ENCODE measurements around the gene ACTL6B. TPM values are rescaled to one million over a fixed set of nuclear protein-coding genes. Genes with fewer than 3 reads are reported as not detected.

The ACTL6B gene
- total and polyA plus RNA-seq, 9 of the 15 experiments (the other 6 are each of a cell fraction or from before 2014, with no cell fraction given) = not detected

DNA sequence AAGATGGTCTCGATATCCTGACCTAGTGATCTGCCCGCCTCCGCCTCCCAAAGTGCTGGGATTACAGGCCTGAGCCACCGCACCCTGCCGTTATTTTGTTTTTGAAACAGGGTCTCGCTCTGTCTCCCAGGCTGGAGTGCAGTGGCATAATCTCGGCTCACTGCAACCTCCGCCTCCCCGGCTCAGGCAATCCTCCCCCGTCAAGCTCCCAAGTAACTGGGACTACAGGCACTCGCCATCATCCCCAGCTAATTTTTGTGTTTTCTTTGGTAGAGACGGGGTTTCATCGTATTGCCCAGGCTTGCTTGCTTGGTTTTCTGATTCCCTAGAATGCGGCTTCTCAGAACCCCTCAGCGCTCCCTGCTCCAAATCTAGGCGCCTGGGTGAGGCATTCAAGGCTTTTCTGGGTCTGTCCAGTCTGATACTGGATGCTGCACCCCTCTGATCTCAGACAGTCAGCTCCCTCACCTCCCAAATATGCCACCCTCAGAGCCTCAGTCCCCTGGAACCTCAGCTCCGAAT lies 16.2 kb downstream of the ACTL6B start (continued):
- TF ChIP-seq, protein P1, sequence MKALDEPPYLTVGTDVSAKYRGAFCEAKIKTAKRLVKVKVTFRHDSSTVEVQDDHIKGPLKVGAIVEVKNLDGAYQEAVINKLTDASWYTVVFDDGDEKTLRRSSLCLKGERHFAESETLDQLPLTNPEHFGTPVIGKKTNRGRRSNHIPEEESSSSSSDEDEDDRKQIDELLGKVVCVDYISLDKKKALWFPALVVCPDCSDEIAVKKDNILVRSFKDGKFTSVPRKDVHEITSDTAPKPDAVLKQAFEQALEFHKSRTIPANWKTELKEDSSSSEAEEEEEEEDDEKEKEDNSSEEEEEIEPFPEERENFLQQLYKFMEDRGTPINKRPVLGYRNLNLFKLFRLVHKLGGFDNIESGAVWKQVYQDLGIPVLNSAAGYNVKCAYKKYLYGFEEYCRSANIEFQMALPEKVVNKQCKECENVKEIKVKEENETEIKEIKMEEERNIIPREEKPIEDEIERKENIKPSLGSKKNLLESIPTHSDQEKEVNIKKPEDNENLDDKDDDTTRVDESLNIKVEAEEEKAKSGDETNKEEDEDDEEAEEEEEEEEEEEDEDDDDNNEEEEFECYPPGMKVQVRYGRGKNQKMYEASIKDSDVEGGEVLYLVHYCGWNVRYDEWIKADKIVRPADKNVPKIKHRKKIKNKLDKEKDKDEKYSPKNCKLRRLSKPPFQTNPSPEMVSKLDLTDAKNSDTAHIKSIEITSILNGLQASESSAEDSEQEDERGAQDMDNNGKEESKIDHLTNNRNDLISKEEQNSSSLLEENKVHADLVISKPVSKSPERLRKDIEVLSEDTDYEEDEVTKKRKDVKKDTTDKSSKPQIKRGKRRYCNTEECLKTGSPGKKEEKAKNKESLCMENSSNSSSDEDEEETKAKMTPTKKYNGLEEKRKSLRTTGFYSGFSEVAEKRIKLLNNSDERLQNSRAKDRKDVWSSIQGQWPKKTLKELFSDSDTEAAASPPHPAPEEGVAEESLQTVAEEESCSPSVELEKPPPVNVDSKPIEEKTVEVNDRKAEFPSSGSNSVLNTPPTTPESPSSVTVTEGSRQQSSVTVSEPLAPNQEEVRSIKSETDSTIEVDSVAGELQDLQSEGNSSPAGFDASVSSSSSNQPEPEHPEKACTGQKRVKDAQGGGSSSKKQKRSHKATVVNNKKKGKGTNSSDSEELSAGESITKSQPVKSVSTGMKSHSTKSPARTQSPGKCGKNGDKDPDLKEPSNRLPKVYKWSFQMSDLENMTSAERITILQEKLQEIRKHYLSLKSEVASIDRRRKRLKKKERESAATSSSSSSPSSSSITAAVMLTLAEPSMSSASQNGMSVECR (CRISPR knock-in tag; IDR thresholded peaks at IDR 0.05) = 0 out of 2 replicates have a peak, but pooled peaks have one; percentile 20
- TF ChIP-seq, protein P2, sequence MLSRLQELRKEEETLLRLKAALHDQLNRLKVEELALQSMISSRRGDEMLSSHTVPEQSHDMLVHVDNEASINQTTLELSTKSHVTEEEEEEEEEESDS (CRISPR knock-in tag; IDR thresholded peaks at IDR 0.05) = no peak

DNA sequence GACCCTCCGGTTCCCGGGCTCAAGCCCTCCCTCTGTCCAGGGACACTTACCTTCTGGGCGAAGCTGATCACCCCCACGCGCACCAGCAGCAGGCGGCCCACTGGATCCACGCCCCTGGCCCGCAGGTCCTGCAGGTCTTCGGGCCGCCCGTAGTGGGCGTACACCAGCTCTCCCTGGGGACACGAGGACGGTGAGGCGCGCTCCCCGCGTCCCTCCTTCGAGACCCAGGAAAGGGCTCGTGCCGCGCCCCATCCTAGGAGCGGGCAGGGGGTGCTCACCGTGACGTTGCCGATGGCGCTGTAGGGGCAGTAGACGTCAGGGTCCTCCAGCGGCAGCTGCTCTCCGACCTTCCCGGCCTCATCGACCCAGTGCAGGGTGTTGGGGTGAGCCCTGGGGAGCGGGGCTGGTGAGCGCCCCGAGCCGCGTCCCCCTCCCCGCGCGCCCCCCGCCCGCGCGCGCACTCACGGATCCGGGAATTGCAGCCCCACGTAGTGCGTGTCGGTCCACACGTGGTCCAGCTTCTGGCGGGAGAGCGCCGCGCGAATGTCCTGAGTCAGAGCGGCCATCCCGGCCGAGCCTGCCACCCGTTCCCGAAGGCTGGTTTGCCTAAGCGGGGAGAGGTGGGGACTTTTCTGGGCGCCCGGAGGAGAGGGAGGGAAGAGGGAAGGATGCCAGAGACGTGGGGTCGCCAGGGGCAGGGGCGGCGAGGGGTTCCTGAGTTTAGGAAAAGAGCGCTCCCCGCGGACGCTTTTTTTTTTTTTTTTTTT lies 23.1 kb downstream of the ACTL6B start:
- Histone ChIP-seq H3K79me2 (ENCODE audit: control insufficient read depth, insufficient read depth, low read length) (peaks cover 23% of the 10 kb centered on the region), H3K4me2 (ENCODE audit: insufficient read depth, low read length) (no peak overlapping the region), H3K9me3 (replicated peaks; ENCODE audit: control insufficient read depth, insufficient read depth, low read depth, low read length) (no peaks in the 10 kb centered on the region), H3K36me3 (ENCODE audit: control insufficient read depth, insufficient read depth, low read length) (peaks cover 67% of the 10 kb centered on the region), H3K4me1 (replicated peaks in 1 of 2; ENCODE audit: control insufficient read depth in 2 of 2, insufficient read depth in 2 of 2, low read length in 2 of 2) (peaks cover 0 to 14% of the 10 kb centered on the region in 2 experiments; a peak in 2 of 5 replicates), H3K4me3 (no peak overlapping the region), H2AFZ (ENCODE audit: low read depth, low read length) (no peak overlapping the region), H3K27ac (ENCODE audit: extremely low read depth, low read depth, low read length) (no peak overlapping the region), H3K9ac (ENCODE audit: insufficient read depth in 1 of 2, low read depth in 2 of 2, low read length in 2 of 2) (no peak overlapping the region), H3K27me3 (ENCODE audit: control insufficient read depth in 2 of 2, insufficient read depth in 2 of 2, low read length in 2 of 2) (no peaks in the 10 kb centered on the region), H4K20me1 (replicated peaks; ENCODE audit: control insufficient read depth, insufficient read depth, low read length) (no peaks in the 10 kb centered on the region; the same call in 1 of the 2 replicates), H3K9me1 (ENCODE audit: control insufficient read depth, insufficient read depth, low read length) (no peaks in the 10 kb centered on the region)
- no peak for FAIRE-seq
- 97% methylated on average over 40 of the region's 72 CpGs for WGBS (ENCODE audit: insufficient coverage, low coverage, missing lambda C conversion rate)
- POLR2A ChIA-PET = interaction anchor here (0.7 to 1.4 kb wide), 2 partner anchors 21 to 382 kb away, joined by 3 to 5 read pairs; partner anchors contain the start of gene MOSPD3
- BruUV-seq (replicated peaks) = no TSS peak
- CTCF ChIA-PET (ENCODE audit: low intra/inter-chr PET ratio) = no interaction called here
- in situ Hi-C loops (cut with MboI) (no loop called here), intact Hi-C loops (cut with micrococcal nuclease) (no loop called here)
- ATAC-seq = no peak
- DNase-seq (ENCODE audit: extremely low read depth in 1 of 4, low spot score in 3 of 4) = peak in 1 of 4 experiments; percentile 41
- TF ChIP-seq, protein P3, sequence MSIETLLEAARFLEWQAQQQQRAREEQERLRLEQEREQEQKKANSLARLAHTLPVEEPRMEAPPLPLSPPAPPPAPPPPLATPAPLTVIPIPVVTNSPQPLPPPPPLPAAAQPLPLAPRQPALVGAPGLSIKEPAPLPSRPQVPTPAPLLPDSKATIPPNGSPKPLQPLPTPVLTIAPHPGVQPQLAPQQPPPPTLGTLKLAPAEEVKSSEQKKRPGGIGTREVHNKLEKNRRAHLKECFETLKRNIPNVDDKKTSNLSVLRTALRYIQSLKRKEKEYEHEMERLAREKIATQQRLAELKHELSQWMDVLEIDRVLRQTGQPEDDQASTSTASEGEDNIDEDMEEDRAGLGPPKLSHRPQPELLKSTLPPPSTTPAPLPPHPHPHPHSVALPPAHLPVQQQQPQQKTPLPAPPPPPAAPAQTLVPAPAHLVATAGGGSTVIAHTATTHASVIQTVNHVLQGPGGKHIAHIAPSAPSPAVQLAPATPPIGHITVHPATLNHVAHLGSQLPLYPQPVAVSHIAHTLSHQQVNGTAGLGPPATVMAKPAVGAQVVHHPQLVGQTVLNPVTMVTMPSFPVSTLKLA (conservative IDR thresholded peaks at IDR 0.05) = no peak
- TF ChIP-seq ZNF41 (CRISPR knock-in tag; conservative IDR thresholded peaks at IDR 0.05) (no peak), ZFX (CRISPR knock-in tag; IDR thresholded peaks at IDR 0.05) (no peak), RBFOX2 (IDR thresholded peaks at IDR 0.05; ENCODE audit: low read depth, low read length) (peak; percentile 54), ZNF785 (CRISPR knock-in tag; IDR thresholded peaks at IDR 0.05) (no peak), XRCC4 (IDR thresholded peaks at IDR 0.05; ENCODE audit: extremely low read depth, insufficient read depth, insufficient read length) (no peak), HDAC6 (IDR thresholded peaks at IDR 0.05; ENCODE audit: low read depth, low read length) (no peak), FOXA3 (CRISPR knock-in tag; conservative IDR thresholded peaks at IDR 0.05 in 1 of 2, IDR thresholded peaks at IDR 0.05 in 1 of 2) (no peak)
- TF ChIP-seq, protein P4, sequence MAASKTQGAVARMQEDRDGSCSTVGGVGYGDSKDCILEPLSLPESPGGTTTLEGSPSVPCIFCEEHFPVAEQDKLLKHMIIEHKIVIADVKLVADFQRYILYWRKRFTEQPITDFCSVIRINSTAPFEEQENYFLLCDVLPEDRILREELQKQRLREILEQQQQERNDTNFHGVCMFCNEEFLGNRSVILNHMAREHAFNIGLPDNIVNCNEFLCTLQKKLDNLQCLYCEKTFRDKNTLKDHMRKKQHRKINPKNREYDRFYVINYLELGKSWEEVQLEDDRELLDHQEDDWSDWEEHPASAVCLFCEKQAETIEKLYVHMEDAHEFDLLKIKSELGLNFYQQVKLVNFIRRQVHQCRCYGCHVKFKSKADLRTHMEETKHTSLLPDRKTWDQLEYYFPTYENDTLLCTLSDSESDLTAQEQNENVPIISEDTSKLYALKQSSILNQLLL (CRISPR knock-in tag; IDR thresholded peaks at IDR 0.05; ENCODE audit: borderline replicate concordance) = no peak

Data from K562 (cell line).